Activated CD8-positive, alpha-beta T cell treated with anti-CD3 and anti-CD28 coated beads, Interleukin-2, amount 10 ng/mL, durations not matched to agents 7 days and 5 days (primary cell): ENCODE results near the gene NAIF1. TPM values are rescaled to one million over a fixed set of nuclear protein-coding genes. Genes with fewer than 3 reads are reported as not detected.

Experiments used
- ATAC-seq: fragments of 150-1000 bp; cut with Tn5 transposase; one replicate; pipeline ENCODE4 v1.10.0; 2021; ENCODE audit warnings: moderate library complexity
- CTCF ChIA-PET: fragments of 350-600 bp; sonication (Branson Sonifier 250); formaldehyde crosslinking; loops from one replicate; lab custom pipeline; 2021; ENCODE audit warnings: antibody characterized with exemption; lab: Charles Lee
- POLR2A ChIA-PET: fragments of 350-600 bp; sonication (Branson Sonifier 250); formaldehyde crosslinking; loops from one replicate; lab custom pipeline; 2021; ENCODE audit warnings: antibody characterized with exemption; lab: Charles Lee
- DNase-seq: peaks from one replicate; pipeline ENCODE4 v3.0.0-alpha.2; 2020
- H3K27ac Mint-ChIP-seq: one replicate; pipeline ENCODE4 v1.8.0; 2021; ENCODE audit warnings: mild to moderate bottlenecking, mixed read lengths
- H3K27me3 Mint-ChIP-seq: one replicate; pipeline ENCODE4 v1.8.0; 2021; ENCODE audit warnings: low read depth, mixed read lengths
- H3K36me3 Mint-ChIP-seq: one replicate; pipeline ENCODE4 v1.8.0; 2021; ENCODE audit warnings: low read depth, mixed read lengths
- H3K4me1 Mint-ChIP-seq: one replicate; pipeline ENCODE4 v1.8.0; 2021; ENCODE audit warnings: low read depth, mixed read lengths
- H3K4me3 Mint-ChIP-seq: one replicate; pipeline ENCODE4 v1.8.0; 2021; ENCODE audit warnings: mild to moderate bottlenecking, mixed read lengths
- H3K9me3 Mint-ChIP-seq: one replicate; pipeline ENCODE4 v1.8.0; 2022; ENCODE audit warnings: mixed read lengths; ENCODE audit not compliant: insufficient read depth
- total RNA-seq, 2 experiments: library from RNA; stranded (reverse); gene quantifications; one replicate each; pipeline ENCODE4 v1.2.3, GENCODE V29; 2021

NAIF1 gene
- total RNA-seq, 2 experiments from 2014 or later = 13.3 to 15.4 TPM

DNA sequence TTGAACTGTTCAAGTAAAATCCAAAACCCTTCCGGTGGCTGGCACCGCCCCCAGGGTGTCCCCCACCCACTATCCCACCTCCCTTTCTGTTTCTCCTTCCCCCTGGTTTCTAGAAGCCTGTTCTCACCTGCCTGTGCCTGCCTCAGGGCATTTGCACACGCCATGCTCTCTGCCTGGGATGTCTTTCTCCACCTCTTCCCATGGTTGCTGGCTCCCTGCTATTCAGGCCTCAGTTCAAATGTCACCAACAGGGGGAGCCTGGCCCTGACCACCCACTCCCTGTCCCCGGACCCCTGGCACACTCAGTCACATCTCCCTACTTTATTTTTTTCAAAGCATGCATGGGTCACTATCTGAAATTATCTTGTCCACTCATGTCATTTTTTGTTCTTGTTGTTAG is 46.4 kb downstream of the NAIF1 start:
- H3K9me3 Mint-ChIP-seq = no peaks in the 10 kb centered on the region

DNA sequence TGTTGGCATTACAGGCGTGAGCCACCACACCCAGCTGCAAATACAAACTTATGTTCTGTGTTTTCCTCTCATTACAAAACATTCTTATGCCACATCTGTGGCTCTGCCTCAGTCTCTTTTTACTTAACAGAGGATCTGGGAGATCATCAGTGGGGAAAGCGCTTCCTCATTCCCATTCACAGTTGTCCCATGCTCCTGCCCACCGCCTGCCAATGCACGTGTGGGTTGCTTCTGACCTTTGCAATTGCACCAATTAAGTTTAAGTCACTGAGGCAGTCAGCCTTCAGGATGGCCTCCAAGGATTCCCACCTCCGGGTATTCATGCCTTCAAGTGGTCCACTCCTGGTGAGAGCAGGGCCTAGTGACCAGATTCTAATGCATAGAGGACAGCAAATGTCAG is 51.4 kb downstream of the NAIF1 start:
- ChIA-PET CTCF (interaction anchor here (0.7 to 1.4 kb wide), 4 partner anchors 9 to 72 kb away, joined by 3 to 4 read pairs (median 4); no protein-coding TSS in a partner anchor), POLR2A (interaction anchor here (1.5 kb wide), 1 partner anchor 10 kb away, joined by 3 read pairs; no protein-coding TSS in a partner anchor)
- no peak for ATAC-seq
- peaks cover 2% of the 10 kb centered on the region for H3K27me3 Mint-ChIP-seq
- H3K9me3 Mint-ChIP-seq = no peaks in the 10 kb centered on the region
- DNase-seq = no peak
- H3K4me3 Mint-ChIP-seq = no peak overlapping the region
- no peaks in the 10 kb centered on the region for H3K36me3 Mint-ChIP-seq
- no peak overlapping the region for H3K27ac Mint-ChIP-seq
- peaks cover 28% of the 10 kb centered on the region for H3K4me1 Mint-ChIP-seq

More for the DNA sequence above, 46.4 kb downstream of the NAIF1 start:
- Mint-ChIP-seq H3K4me3 (no peak overlapping the region), H3K27ac (peak overlapping the region; percentile 66), H3K27me3 (no peaks in the 10 kb centered on the region), H3K4me1 (peaks cover 60% of the 10 kb centered on the region), H3K36me3 (no peaks in the 10 kb centered on the region)
- ATAC-seq (no peak), DNase-seq (no peak)
- POLR2A ChIA-PET = interaction anchor here (1.2 to 2.4 kb wide), 3 partner anchors 13 to 49 kb away, joined by 3 to 7 read pairs (median 3); no protein-coding TSS in a partner anchor
- CTCF ChIA-PET = interaction anchor here (0.7 to 2.5 kb wide), 7 partner anchors 12 to 127 kb away, joined by 3 to 12 read pairs (median 3); no protein-coding TSS in a partner anchor

Other genes starting within 250 kb of the NAIF1 start
- 10 to 100 TPM; 22.9 to 24.3 TPM for gene ENG, start 212.7 kb downstream of the NAIF1 start, total RNA-seq
- gene AK1, start 189.6 kb downstream of the NAIF1 start, total RNA-seq = 10 to 100 TPM; 22.4 to 30.4 TPM
- 10 to 100 TPM; 68.6 to 77.6 TPM for gene ST6GALNAC6, start 167.7 kb downstream of the NAIF1 start, total RNA-seq
- gene ST6GALNAC4, start 150.3 kb downstream of the NAIF1 start, total RNA-seq = 10 to 100 TPM; 37.0 to 39.7 TPM
- 1 to 10 TPM; 2.6 to 2.7 TPM for gene PIP5KL1, start 136.5 kb downstream of the NAIF1 start, total RNA-seq
- gene DPM2, start 129.5 kb downstream of the NAIF1 start, total RNA-seq = 10 to 100 TPM; 47.9 to 53.8 TPM
- 100 to 1,000 TPM; 227 to 232 TPM for gene EEIG1, start 86.3 kb downstream of the NAIF1 start, total RNA-seq
- 10 to 100 TPM; 17.2 to 19.2 TPM for gene SLC25A25, start 912 bp upstream of the NAIF1 start, total RNA-seq
- gene PTGES2, start 60.4 kb upstream of the NAIF1 start, total RNA-seq = 10 to 100 TPM; 51.8 to 57.7 TPM
- not detected for gene LCN2, start 82.1 kb upstream of the NAIF1 start, total RNA-seq
- 100 to 1,000 TPM in 1 of 2 experiments, 10 to 100 TPM in 1; 94.3 to 105 TPM for gene BBLN, start 92.9 kb upstream of the NAIF1 start, total RNA-seq
- gene CIZ1, start 124.3 kb upstream of the NAIF1 start, total RNA-seq = 100 to 1,000 TPM; 121 to 127 TPM
- gene DNM1, start 136.1 kb upstream of the NAIF1 start, total RNA-seq = under 1 TPM; 0.21 to 0.29 TPM
- 10 to 100 TPM; 57.9 to 58.8 TPM for gene GOLGA2, start 208.7 kb upstream of the NAIF1 start, total RNA-seq
- 10 to 100 TPM; 12.2 to 13.7 TPM for gene SWI5, start 209.0 kb upstream of the NAIF1 start, total RNA-seq